Right atrium auricular region (tissue), 2 donors: ENCODE results near the gene ATP2A3. TPM values are rescaled to one million over a fixed set of nuclear protein-coding genes. Genes with fewer than 3 reads are reported as not detected.

Experiments used
- DNase-seq: peaks from one replicate; pipeline ENCODE4 v3.0.0-alpha.2; 2019; ENCODE audit warnings: low spot score
- H3K27ac ChIP-seq, 2 donors: fragments of 200-600 bp; sonication (generic); 1 replicate in 1 of 2; 2 replicates in 1 of 2; pipeline ENCODE4 v1.5.1; 2016 to 2019
- H3K27me3 ChIP-seq, 2 donors: fragments of 200-600 bp; sonication (generic); one replicate each; pipeline versions ENCODE4 v1.5.1 to v1.6.0; 2017 to 2019
- H3K36me3 ChIP-seq: fragments of 200-600 bp; sonication (generic); one replicate; pipeline ENCODE4 v1.5.1; 2016
- H3K4me1 ChIP-seq, 2 donors: fragments of 200-600 bp; sonication (generic); one replicate each; pipeline versions ENCODE4 v1.5.1 to v1.6.0; 2017 to 2019
- H3K4me3 ChIP-seq, 2 donors: fragments of 200-600 bp; sonication (generic); 1 replicate in 1 of 2; 2 replicates in 1 of 2; pipeline ENCODE4 v1.5.1; 2017 to 2019; ENCODE audit warnings: mild to moderate bottlenecking in 1 of 2, moderate library complexity in 1 of 2
- H3K9me3 ChIP-seq, 2 donors: fragments of 200-600 bp; sonication (generic); one replicate each; pipeline ENCODE4 v1.5.1; 2019
- total RNA-seq, 2 donors: library from RNA; depleted of rRNA; stranded (reverse); fragments of >200 nt; gene quantifications; one replicate each; pipeline ENCODE4 v1.1.0, GENCODE V29; 2016
- TF ChIP-seq, protein P1 (sequence below), 2 donors: fragments of 200-600 bp; sonication (generic); IDR thresholded peaks; one replicate each; pipeline ENCODE4 v1.5.1; 2019; ENCODE audit warnings: antibody characterized with exemption in 2 of 2

ATP2A3 gene
- total RNA-seq, 2 donors from 2014 or later: 5.5 to 12.2 TPM

DNA sequence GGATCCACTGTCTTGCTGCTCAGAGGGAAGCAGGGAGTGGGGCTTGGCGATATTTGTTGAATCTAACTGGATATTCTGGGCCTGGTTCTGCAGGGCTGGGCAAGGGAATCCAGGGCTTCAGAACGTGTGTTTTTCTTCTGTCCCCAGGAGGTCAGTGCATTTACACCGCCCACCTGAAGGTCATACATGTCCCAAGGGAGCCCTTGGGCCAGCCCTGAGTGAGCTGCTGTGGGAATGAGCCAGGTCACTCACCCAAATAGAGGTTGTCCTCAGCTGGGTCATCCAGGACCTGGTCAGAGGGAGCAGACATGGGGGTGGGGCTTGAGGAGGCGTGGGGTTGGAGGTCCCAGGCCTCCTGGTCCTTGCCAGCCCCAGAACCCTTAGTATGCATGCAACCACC lies 82.0 kb downstream of the ATP2A3 start:
- H3K27me3 ChIP-seq: no peaks in the 10 kb centered on the region
- no peak for DNase-seq
- H3K27ac ChIP-seq: no peak overlapping the region
- peaks cover 18% of the 10 kb centered on the region for H3K36me3 ChIP-seq
- H3K4me1 ChIP-seq: peaks cover 0 to 36% of the 10 kb centered on the region in 2 donors
- TF ChIP-seq, protein P1, sequence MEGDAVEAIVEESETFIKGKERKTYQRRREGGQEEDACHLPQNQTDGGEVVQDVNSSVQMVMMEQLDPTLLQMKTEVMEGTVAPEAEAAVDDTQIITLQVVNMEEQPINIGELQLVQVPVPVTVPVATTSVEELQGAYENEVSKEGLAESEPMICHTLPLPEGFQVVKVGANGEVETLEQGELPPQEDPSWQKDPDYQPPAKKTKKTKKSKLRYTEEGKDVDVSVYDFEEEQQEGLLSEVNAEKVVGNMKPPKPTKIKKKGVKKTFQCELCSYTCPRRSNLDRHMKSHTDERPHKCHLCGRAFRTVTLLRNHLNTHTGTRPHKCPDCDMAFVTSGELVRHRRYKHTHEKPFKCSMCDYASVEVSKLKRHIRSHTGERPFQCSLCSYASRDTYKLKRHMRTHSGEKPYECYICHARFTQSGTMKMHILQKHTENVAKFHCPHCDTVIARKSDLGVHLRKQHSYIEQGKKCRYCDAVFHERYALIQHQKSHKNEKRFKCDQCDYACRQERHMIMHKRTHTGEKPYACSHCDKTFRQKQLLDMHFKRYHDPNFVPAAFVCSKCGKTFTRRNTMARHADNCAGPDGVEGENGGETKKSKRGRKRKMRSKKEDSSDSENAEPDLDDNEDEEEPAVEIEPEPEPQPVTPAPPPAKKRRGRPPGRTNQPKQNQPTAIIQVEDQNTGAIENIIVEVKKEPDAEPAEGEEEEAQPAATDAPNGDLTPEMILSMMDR (IDR thresholded peaks at IDR 0.05): no peak
- H3K4me3 ChIP-seq: no peak overlapping the region
- H3K9me3 ChIP-seq: no peaks in the 10 kb centered on the region

DNA sequence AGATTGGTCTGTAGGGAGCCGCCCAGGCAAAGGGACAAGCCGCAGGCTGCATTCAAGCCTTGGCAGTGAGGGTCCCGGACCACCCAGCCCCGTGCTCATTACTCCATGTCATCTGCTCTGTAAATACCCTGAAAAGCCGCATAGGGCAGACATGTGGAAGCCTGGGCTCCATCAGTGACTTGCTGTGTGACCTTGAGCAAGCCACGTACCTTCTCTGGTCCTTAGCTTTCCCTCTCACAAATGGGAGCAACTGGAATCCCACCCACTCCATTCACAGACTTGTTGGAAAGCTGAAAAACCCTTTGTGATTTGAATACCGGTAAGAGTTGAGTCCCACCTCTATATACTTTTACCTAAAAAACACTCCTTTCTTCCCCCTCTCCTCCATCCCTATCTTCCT lies 83.3 kb downstream of the ATP2A3 start:
- TF ChIP-seq, protein P1 (IDR thresholded peaks at IDR 0.05): no peak
- Histone ChIP-seq H3K4me1 (peaks cover 0 to 23% of the 10 kb centered on the region in 2 donors), H3K36me3 (peaks cover 21% of the 10 kb centered on the region), H3K4me3 (no peak overlapping the region), H3K9me3 (no peaks in the 10 kb centered on the region), H3K27me3 (no peaks in the 10 kb centered on the region), H3K27ac (no peak overlapping the region)
- no peak for DNase-seq

DNA sequence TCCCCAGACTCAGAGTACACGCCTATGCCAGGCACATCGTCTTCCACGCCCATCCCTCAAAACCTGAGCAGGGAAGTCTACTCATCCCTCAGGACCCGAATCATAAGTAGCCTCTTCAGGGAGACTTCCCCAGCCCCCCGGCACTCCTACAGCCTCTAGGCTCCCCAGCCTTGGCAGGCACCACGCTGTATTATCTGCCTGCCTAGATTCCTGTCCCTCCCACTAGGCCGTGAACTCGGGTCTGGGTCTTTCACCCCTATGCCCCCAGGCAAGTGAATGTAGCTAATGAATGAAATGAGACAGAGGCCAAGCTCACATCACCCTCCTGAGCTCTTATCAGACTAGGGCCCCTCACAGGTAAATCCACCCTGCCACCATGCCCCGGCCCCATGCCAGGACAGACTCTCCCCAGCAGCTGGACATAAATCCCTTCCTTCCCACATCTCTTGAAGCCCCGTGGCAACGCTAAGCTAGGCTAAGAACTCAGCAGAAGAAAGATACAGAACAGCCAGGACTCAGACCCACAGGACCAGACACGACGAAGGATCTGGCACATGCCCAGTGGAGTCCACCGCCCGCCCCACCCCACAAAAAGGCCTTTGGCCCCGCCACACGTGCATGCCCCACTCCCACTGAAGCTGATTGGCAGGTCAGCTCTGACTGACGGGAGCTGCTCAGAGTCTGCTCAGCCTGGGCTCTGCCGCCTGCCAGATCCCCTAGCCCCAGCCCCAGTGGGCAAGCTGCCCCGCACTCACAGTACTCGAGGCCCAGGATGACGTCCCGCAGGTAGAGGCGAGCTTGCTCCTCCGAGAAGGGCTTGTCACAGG lies 84.4 kb downstream of the ATP2A3 start:
- TF ChIP-seq, protein P1 (IDR thresholded peaks at IDR 0.05): no peak
- DNase-seq: no peak
- H3K4me3 ChIP-seq: no peak overlapping the region
- peak overlapping the region; percentile 78 to 84 for H3K27ac ChIP-seq
- peaks cover 17% of the 10 kb centered on the region for H3K36me3 ChIP-seq
- H3K9me3 ChIP-seq: no peaks in the 10 kb centered on the region
- peaks cover 0 to 17% of the 10 kb centered on the region in 2 donors for H3K4me1 ChIP-seq
- H3K27me3 ChIP-seq: no peaks in the 10 kb centered on the region

DNA sequence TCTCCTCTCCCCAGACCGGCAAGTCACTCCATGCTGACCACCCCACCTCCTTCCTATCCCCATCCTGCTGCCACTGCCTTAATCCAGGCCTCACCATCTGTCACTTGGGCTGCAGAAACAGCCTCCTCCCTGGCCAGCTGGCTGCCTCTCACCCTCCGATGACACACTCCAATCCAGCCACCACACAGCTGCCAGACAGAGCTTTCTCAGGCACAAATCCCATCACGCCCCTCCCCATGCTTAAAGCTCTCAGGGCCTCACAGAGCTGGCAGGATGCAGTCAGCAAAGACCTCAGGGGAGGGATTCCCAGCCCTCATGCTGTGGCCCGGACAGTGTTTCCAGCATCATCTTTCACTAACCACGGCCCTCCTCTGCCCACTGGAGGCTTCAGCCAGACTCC lies 85.1 kb downstream of the ATP2A3 start:
- H3K27ac ChIP-seq: peak overlapping the region; percentile 78 to 84
- H3K4me3 ChIP-seq: no peak overlapping the region
- peaks cover 11% of the 10 kb centered on the region for H3K36me3 ChIP-seq
- H3K9me3 ChIP-seq: no peaks in the 10 kb centered on the region
- peaks cover 0 to 17% of the 10 kb centered on the region in 2 donors for H3K4me1 ChIP-seq
- DNase-seq: no peak
- H3K27me3 ChIP-seq: no peaks in the 10 kb centered on the region
- TF ChIP-seq, protein P1 (IDR thresholded peaks at IDR 0.05): no peak

DNA sequence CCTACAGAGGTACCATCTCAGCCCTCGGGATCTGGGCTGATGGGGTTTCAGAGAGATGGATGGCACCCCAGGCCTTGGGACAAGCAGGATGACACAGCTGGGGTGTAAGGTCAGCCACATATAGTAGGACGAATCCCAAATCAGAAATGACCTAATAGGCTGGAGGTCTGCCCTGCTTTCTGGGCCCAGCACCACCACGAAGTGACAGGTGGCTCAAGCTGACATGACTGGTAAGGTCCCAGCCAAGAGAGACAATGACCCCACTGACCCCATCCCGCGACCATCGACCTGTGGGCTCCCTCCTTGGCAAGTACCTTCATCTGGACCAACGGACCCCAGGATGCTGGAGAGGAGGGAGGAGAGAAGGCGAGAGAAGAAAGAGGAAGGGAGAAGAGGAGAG lies 87.0 kb downstream of the ATP2A3 start:
- TF ChIP-seq, protein P1 (IDR thresholded peaks at IDR 0.05): no peak
- H3K4me3 ChIP-seq: no peak overlapping the region
- DNase-seq: no peak
- H3K27me3 ChIP-seq: no peaks in the 10 kb centered on the region
- no peaks in the 10 kb centered on the region for H3K9me3 ChIP-seq
- H3K4me1 ChIP-seq: peaks cover 0 to 17% of the 10 kb centered on the region in 2 donors
- H3K36me3 ChIP-seq: peaks cover 15% of the 10 kb centered on the region
- H3K27ac ChIP-seq: no peak overlapping the region
